LNCaP clone FGC (cell line): ENCODE results near the gene DGKG.

ENCODE experiments used
- DNase-seq: peaks from one replicate; pipeline ENCODE4 v3.0.0-alpha.2; 2011; ENCODE audit warnings: low read depth
- H3K4me3 ChIP-seq: 2 replicates; pipeline ENCODE4 v1.5.1; 2011; ENCODE audit warnings: mild to moderate bottlenecking, low read depth, low read length, control low read depth
- TF ChIP-seq, protein P1 (sequence below): IDR thresholded peaks from 2 replicates; pipeline ENCODE4 v1.5.1; 2012; ENCODE audit warnings: mild to moderate bottlenecking; ENCODE audit not compliant: control insufficient read depth, insufficient read depth; ENCODE audit errors: extremely low read depth

The DGKG gene

DNA sequence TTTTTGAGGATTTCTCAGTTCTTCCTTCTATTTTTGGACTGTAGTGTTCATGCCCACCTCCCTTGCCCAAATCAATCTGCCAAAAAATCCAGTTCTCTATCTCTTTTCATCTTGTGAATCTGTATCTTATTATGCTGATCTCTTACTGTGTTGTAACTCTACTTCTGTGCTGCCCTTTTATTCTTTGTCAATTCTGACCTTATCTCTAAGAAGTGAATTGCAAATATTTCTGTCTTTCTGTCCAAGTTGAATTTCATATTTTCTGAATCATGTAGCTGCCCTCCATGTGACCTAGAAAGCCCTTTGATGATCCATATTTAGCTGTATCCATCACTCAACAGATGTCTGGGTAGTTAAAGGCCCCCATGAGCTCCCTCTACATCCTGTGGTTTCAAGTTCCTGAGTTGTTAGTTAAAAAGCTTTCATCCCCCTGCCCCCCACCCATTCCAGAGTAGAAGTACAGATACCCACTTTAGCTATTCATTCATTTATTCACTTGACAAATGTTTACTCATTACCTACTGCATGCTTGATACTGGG lies 219.6 kb downstream of the DGKG start:
- H3K4me3 ChIP-seq = no peak overlapping the region
- no peak for DNase-seq
- TF ChIP-seq, protein P1, sequence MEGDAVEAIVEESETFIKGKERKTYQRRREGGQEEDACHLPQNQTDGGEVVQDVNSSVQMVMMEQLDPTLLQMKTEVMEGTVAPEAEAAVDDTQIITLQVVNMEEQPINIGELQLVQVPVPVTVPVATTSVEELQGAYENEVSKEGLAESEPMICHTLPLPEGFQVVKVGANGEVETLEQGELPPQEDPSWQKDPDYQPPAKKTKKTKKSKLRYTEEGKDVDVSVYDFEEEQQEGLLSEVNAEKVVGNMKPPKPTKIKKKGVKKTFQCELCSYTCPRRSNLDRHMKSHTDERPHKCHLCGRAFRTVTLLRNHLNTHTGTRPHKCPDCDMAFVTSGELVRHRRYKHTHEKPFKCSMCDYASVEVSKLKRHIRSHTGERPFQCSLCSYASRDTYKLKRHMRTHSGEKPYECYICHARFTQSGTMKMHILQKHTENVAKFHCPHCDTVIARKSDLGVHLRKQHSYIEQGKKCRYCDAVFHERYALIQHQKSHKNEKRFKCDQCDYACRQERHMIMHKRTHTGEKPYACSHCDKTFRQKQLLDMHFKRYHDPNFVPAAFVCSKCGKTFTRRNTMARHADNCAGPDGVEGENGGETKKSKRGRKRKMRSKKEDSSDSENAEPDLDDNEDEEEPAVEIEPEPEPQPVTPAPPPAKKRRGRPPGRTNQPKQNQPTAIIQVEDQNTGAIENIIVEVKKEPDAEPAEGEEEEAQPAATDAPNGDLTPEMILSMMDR = no peak

DNA sequence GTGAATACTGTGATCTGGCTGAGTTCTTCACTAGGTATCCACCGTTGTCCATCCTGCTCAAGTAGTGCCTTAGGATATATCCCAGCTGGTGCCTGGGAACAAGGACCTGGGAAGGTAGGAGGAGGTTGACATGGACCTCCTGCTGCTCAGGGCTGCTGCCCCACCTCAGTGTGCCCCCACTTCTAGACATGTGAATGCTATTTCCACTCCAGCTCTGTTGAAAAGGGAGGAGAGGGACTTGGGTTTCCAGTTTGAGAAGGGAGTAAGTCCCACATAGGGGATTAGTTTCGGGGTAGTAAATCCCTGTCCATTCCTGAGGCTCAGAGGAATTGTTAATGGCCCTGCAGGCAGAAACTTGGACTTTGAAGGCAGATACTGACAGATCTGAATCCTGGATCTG lies 220.2 kb downstream of the DGKG start:
- DNase-seq = no peak
- TF ChIP-seq, protein P1 = no peak
- H3K4me3 ChIP-seq = no peak overlapping the region

DNA sequence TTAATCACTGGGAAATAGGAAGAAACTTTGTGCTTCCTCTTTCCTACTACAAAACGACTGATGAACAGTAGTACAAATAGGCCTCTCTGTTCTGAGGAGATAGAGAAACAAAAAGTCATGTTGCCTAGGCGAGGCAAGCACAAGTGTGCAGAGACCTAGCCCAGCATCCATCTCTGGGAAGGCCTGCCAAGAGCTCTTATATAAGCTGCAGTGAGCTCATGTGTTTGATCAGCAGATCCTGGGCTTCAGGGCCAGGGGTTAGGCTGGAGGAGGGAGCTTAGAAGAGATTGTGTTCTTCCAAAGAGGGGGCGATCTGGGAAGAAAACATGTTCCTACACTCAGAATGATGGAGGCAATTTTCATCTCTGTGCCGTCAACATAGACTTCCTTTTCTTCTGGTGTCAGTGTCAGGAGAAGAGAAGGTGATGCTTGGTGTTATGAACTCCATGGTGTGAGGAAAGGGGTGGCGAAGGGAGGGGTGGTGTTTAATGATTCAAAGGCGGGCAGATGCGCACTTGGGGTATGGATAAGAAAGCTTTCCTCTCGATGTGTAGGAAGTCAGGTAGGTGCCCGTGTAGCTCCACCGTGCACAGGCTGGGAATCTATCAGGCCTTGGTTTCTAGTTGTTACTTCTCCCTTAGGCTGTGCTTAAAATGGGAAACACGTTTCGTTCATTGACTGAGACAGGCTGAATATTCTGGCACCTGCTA lies 223.6 kb downstream of the DGKG start:
- TF ChIP-seq, protein P1 = no peak
- DNase-seq = no peak
- no peak overlapping the region for H3K4me3 ChIP-seq

DNA sequence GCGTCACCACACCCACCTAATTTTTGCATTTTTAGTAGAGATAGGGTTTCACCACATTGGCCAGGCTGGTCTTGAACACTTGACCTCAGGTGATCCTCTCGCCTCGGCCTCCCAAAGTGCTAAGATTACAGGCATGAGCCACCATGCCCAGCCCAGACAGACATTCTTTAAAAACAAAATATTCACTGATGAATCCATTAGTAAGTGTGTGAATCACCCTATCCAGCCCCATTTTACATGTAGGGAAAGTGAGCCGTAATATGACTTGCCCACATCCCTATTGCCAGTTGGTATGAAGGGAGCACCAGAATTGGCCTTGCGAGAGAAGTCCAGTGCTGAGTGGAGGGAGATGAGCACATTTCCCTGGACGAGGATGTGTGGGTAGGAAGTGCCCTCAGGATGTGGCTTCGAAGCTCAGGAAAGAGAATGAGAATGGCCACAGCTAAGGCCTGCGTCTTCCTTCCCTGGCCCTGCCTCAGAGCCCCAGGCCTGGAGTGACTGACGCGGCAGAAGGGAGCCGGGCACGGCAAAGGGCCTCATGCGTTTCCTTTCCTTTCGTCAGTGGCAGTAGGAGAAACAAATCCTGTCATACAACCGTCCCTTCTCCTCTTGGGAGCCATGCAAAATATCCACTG lies 224.9 kb downstream of the DGKG start:
- TF ChIP-seq, protein P1 = no peak
- H3K4me3 ChIP-seq = no peak overlapping the region
- DNase-seq = no peak

DNA sequence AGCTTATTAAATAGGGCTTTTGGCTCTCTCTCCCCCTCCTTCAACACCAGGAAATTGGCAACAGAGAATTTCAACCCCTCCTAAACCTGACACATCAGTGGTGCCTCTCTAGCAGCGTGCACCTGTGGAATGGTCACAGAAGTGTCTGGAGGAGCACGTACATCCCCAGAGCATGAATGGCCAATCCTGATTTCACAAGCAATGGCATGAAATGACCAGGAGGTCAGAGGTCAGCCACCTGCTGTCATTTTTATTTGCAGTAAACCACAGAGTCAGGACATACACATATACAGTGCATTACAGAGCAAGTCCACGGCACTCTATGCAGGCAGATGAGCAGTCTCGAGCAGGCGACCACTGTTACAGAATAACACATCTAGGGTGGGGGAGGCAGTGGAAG lies 228.1 kb downstream of the DGKG start:
- no peak for DNase-seq
- no peak overlapping the region for H3K4me3 ChIP-seq
- TF ChIP-seq, protein P1 = no peak

DNA sequence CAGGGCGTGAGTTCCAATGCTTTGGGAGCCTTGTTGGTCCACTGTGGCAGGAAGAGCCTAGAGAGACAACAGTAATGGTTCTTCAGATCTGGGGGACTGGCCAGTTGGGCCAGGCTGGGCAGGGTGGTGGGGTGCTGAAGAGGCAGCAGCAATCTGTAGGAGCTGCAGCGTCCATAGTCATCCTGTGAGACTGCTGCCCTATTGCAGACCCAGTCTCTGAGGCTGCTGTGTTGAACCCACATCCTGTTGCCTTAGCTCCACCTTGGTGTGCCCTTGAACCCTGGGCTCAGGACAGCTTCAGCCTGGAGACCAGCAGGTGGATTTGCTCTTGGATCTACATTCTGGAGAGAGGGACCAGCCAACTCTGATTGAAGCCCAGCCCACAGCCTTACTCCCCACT lies 229.5 kb downstream of the DGKG start:
- TF ChIP-seq, protein P1 = no peak
- DNase-seq = no peak

More for the DNA sequence above, 229.5 kb downstream of the DGKG start:
- H3K4me3 ChIP-seq = no peak overlapping the region
